Middle frontal gyrus (tissue), 1 donor: ENCODE measurements around the gene RTKN.
"Not testable (repeated sequence)": the region's sequence is repeated elsewhere in the genome, so short reads cannot be mapped to it uniquely, and the experiment has no call there.

ENCODE experiments used
- DNase-seq: peaks from one replicate; pipeline ENCODE4 v3.0.0-alpha.2; 2015; ENCODE audit warnings: low spot score; ENCODE audit errors: extremely low spot score

Gene RTKN

GRCh38 chr2:74441690-74442482 is at the start of gene RTKN:
TSS of gene RTKN (minus strand) at chr2:74441937. CDS start at chr2:74441816, 121 bp downstream.
- DNase-seq = no peak

- no peak for DNase-seq
Measured at GRCh38 chr2:74489906-74490305, 48.2 kb upstream of the RTKN start.

- DNase-seq = no peak
Measured at GRCh38 chr2:74488643-74489481, 47.1 kb upstream of the RTKN start.

- DNase-seq = no peak
Measured at GRCh38 chr2:74486141-74486540, 44.4 kb upstream of the RTKN start.

GRCh38 chr2:74483675-74484164 is 42.0 kb upstream of the RTKN start:
- not testable (repeated sequence) for DNase-seq

GRCh38 chr2:74482801-74483674 is 41.3 kb upstream of the RTKN start, which contains the start of the genes CCDC142 and TTC31:
TSS of gene CCDC142 (minus strand) at chr2:74482998. CDS start at chr2:74482837, 161 bp downstream.
TSS of gene TTC31 (plus strand) at chr2:74483081. CDS start at chr2:74483096, 15 bp downstream.
- peak; percentile 94 for DNase-seq

GRCh38 chr2:74481961-74482800 is 40.4 kb upstream of the RTKN start:
- DNase-seq = peak; percentile 16

GRCh38 chr2:74481431-74481830 is 39.7 kb upstream of the RTKN start:
- DNase-seq = no peak

- DNase-seq = no peak
Measured at GRCh38 chr2:74474899-74475298, 33.2 kb upstream of the RTKN start.

GRCh38 chr2:74474481-74474880 is 32.7 kb upstream of the RTKN start:
- DNase-seq = no peak

GRCh38 chr2:74472945-74473258 is 31.2 kb upstream of the RTKN start:
- no peak for DNase-seq

- DNase-seq = peak; percentile 96
Measured at GRCh38 chr2:74472086-74472944, 30.6 kb upstream of the RTKN start, which contains the start of gene MRPL53. TSS of gene MRPL53 (minus strand) at chr2:74472680. CDS start at chr2:74472660, 20 bp downstream.

- DNase-seq = no peak
Measured at GRCh38 chr2:74471332-74472065, 29.8 kb upstream of the RTKN start.

GRCh38 chr2:74470742-74471141 is 29.0 kb upstream of the RTKN start:
- DNase-seq = not testable (repeated sequence)

- no peak for DNase-seq
Measured at GRCh38 chr2:74464406-74464805, 22.7 kb upstream of the RTKN start.

- DNase-seq = no peak
Measured at GRCh38 chr2:74462786-74463105, 21.0 kb upstream of the RTKN start.

- DNase-seq = no peak
Measured at GRCh38 chr2:74462054-74462785, 20.5 kb upstream of the RTKN start.
